ENCODE data around the gene DRC7. TPM values are rescaled to one million over a fixed set of nuclear protein-coding genes. Genes with fewer than 3 reads are reported as not detected.

Gene DRC7
- total and polyA plus RNA-seq, 9 of the 15 experiments (the other 6 are each of a cell fraction or from before 2014, with no cell fraction given): 0.04 to 0.33 (median 0.12) TPM; not detected in 3

- TF ChIP-seq AFF4 (CRISPR knock-in tag; IDR thresholded peaks at IDR 0.05) (peak; percentile 44; the same call in 1 of the 2 replicates), SNAPC5 (CRISPR knock-in tag; IDR thresholded peaks at IDR 0.05) (peak; percentile 84), XRCC3 (IDR thresholded peaks at IDR 0.05) (no peak), PTBP1 (IDR thresholded peaks at IDR 0.05; ENCODE audit: low read depth, low read length) (peak; percentile 99), ZNF57 (CRISPR knock-in tag; IDR thresholded peaks at IDR 0.05) (no peak), ZNF124 (CRISPR knock-in tag; IDR thresholded peaks at IDR 0.05) (no peak), UBTF (IDR thresholded peaks at IDR 0.05; ENCODE audit: borderline replicate concordance in 1 of 2, low read depth in 2 of 2, low read length in 2 of 2) (no peak), ZEB2 (IDR thresholded peaks at IDR 0.05) (no peak), RNF2 (IDR thresholded peaks at IDR 0.05) (peak; percentile 91), MAX (CRISPR knock-in tag; IDR thresholded peaks at IDR 0.05) (no peak), TEAD1 (CRISPR knock-in tag; IDR thresholded peaks at IDR 0.05) (no peak), KDM5B (IDR thresholded peaks at IDR 0.05; ENCODE audit: insufficient replicate concordance, low read depth, low read length) (peak; percentile 87), NFIC (IDR thresholded peaks at IDR 0.05) (0 out of 2 replicates have a peak, but pooled peaks have one; percentile 22), TSHZ1 (CRISPR knock-in tag; IDR thresholded peaks at IDR 0.05) (no peak), ZNF431 (CRISPR knock-in tag; IDR thresholded peaks at IDR 0.05) (peak; percentile 61), RAD51 (IDR thresholded peaks at IDR 0.05; ENCODE audit: borderline replicate concordance, low read depth) (no peak), HDAC6 (IDR thresholded peaks at IDR 0.05; ENCODE audit: low read depth, low read length) (no peak), KLF16 (IDR thresholded peaks at IDR 0.05) (peak; percentile 72; the same call in 1 of the 2 replicates)
These were observed 11.6 kb upstream of the DRC7 start (continued) for GRCh38 chr16:57682809-57683635.
